Measurements from ENCODE around the gene PCSK6.

Gene PCSK6

GRCh38 chr15:101322854-101323477 lies 166.5 kb downstream of the PCSK6 start:
- no peak for DNase-seq

- no peak for DNase-seq
These were observed 167.4 kb downstream of the PCSK6 start for GRCh38 chr15:101322016-101322695.

- peak; percentile 90 for DNase-seq
These were observed 168.9 kb downstream of the PCSK6 start for GRCh38 chr15:101320501-101321052.

GRCh38 chr15:101318839-101319238 lies 170.7 kb downstream of the PCSK6 start:
- DNase-seq = peak; percentile 33

GRCh38 chr15:101318147-101318819 lies 171.2 kb downstream of the PCSK6 start:
- DNase-seq = no peak

- DNase-seq = no peak
These were observed 172.1 kb downstream of the PCSK6 start for GRCh38 chr15:101317336-101317872.

- no peak for DNase-seq
These were observed 173.0 kb downstream of the PCSK6 start for GRCh38 chr15:101316529-101316928.

- no peak for DNase-seq
These were observed 173.8 kb downstream of the PCSK6 start for GRCh38 chr15:101315736-101316135.

GRCh38 chr15:101314336-101315125 lies 175.0 kb downstream of the PCSK6 start:
- no peak for DNase-seq

- no peak for DNase-seq
These were observed 176.3 kb downstream of the PCSK6 start for GRCh38 chr15:101313041-101313761.

GRCh38 chr15:101310508-101310907 lies 179.0 kb downstream of the PCSK6 start:
- no peak for DNase-seq

GRCh38 chr15:101310161-101310480 lies 179.4 kb downstream of the PCSK6 start:
- DNase-seq = no peak

GRCh38 chr15:101309436-101310160 lies 179.9 kb downstream of the PCSK6 start:
- DNase-seq = no peak

GRCh38 chr15:101308604-101309435 lies 180.7 kb downstream of the PCSK6 start:
- no peak for DNase-seq

- DNase-seq = no peak
These were observed 181.5 kb downstream of the PCSK6 start for GRCh38 chr15:101307897-101308603.

GRCh38 chr15:101307048-101307896 lies 182.2 kb downstream of the PCSK6 start:
- no peak for DNase-seq

- DNase-seq = no peak
These were observed 183.0 kb downstream of the PCSK6 start for GRCh38 chr15:101306341-101307047.

- DNase-seq = no peak
These were observed 183.7 kb downstream of the PCSK6 start for GRCh38 chr15:101305820-101306255.
